ENCODE measurements around the gene ATG14.
A peak's percentile ranks its signal among the peaks of the same experiment; 100 is the strongest.
"Not testable (repeated sequence)": the region's sequence is repeated elsewhere in the genome, so short reads cannot be mapped to it uniquely, and the experiment has no call there.

ATG14 gene

DNA sequence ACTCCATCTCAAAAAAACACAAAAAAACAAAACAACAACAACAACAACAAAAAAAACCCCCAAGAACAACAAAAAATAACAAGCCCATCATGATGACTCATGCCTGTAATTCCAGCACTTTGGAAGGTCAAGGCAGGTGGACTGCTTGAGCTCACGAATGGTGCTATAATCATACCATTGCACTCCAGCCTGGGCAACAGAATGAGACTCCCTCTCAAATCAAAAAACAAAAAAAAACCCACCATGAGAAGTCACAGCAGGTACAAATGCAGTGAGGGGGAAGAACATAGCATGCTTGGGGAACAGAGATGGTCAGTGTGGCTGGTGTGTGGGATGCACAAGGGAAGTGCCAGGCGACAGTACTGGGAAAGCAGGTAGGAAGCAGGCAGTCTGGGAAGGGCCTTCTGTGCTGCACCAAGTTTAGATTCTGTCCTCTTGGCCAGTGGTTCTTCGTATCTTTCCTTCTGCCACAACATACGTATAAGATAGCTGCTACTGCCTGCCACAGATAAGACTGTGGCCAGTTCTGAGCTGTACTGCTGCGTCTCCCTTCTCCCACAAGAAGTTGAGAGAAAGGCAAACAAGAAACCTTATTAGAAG, 28.0 kb downstream of the ATG14 start:
- DNase-seq = no peak

DNA sequence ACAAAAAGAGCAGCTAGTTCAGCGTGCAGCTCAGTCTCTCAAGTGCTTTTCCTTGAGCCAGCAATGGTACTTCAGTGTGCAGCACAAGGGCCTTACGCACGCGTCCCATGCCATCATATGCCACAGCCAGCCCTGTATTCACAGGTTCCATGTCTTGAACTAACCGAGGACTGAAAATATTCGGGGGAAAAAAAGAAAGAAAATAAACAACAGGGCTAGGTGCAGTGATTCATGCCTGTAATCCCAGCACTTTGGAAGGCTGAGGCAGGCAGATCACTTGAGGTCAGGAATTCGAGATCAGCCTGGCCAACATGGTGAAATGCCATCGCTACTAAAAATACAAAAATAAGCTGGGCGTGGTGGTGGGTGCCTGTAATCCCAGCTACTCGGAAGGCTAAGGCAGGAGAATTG, 28.6 kb downstream of the ATG14 start:
- not testable (repeated sequence) for DNase-seq

DNA sequence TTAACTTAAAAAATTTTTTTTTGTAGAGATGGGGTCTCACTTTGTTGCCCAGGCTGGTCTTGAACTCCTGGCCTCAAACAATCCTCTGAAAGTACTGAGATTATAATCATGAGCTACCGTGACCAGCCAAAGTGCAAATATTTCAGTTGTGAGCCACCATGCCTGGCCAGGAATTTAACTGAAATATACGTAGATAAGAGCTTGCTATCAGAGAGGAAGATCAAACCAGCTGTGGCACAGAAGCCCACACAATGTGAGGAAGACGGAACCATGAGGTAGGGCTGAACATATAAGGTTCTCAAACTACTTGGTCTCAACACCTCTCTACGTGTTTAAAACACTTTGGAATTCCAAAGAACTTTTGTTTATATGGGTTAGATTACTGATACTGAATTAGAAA, 29.1 kb downstream of the ATG14 start:
- DNase-seq = no peak

DNA sequence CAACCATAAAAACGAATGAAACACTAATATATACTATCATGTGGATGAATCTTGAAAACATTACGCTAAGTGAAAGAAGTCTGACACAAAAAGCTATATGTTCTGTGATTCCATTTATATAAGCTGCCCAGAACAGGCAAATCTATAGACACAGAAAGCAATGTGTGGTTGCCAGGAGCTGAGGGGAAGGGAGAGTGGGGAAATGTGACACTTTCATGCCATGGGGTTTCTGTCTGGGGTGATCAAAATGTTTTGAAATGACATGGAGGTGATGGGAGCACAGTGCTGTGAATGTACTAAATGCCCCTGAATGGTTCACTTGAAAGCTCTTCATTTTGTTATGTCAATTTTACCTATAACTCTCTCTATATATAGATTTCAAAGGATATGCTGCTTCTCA, 30.1 kb downstream of the ATG14 start:
- peak; percentile 29 for DNase-seq

DNA sequence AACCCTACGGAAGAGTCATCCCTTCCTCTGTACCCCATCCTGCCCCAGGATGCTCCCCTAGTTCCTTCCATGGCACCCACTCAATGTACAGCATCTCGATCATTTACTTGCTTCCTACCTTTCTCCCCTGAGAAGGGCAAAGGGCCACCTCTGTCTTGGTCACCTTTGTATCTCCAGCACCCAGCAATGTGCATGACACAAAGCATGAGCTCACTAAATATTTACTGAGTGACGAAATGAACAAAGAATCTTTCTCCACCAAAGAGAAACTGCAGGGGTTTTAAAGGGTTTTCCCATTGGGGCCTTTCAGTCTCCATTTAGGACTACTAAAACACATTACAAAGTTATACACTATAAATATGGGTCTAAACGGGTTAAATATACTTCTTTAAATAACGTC, 30.6 kb downstream of the ATG14 start:
- DNase-seq = no peak

DNA sequence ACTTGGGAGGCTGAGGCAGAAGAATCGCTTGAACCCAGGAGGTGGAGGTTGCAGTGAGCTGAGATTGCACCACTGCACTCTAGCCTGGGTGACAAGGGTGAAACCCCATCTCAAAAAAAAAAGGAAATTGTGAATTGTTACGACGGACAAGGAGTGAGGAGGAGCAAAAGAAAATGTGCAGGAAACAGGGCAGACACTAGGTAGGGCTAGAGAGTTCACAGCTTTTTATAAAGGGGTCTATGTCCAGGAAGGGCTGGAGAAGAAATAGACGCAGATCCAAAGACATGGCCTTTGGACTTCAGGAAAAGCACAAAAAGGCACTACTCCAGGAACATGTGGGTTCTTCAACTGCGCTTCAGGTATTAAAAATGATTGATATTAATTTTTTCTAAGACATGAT, 34.4 kb downstream of the ATG14 start:
- DNase-seq = no peak

DNA sequence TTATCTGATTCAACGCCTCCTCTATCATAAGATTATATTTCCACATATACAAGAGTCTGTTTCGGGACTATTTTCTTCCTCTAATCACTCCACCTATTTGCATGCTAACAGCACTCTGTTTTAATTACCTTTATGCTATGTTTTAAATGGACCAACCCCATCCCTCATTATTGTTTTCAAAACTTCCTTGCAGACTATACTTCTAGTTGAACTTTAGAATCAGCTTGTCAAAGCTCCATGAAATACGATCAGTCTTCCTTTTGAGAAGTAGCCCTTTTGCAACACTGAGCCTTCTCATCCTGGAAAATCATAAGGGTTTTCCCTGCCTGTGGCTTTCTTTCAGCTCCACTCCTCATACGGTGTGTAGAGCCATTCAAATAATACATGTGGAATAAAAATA, 36.9 kb downstream of the ATG14 start:
- no peak for DNase-seq

DNA sequence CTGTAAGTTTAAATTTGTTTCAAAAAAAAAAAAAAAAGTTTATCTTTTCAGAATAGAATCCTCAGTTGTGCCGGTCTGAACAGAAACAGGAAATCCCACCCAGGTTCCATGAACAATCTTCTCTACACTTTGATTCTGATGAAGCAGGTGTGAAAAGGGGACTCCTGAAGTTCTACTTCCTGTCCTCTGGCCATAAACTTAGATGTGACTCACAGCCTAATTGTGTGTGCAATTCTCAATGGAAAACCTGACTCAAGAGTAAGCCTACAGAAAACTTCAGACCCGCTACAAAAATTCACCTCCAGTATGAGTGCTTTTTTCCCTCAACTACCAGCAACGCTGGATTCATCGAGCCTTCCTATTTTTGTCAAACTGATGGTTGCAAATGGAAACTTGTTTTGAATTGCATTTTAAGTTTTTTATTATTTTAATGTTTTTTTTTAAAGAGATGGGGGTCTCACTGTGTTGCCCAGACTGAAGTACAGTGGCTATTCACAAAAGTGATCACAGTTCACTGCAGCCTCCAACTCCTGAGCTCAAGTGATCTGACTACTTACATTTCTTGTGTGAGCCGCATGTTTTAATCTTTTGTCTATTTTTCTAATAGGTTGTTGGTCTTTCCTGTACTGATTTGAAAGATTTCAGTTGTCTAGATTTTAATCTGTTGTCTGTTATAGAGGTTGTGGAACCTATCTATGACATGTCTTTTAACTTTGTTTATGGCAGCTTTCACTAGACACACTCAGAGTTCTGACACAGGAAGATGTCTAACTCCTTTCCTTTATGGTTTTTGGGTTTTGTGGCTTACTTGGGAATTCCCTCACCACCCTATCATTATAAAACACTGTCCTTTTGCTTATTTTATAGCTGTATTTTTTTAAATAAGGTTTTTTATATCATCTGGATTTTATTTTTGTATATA, 37.6 kb downstream of the ATG14 start:
- DNase-seq = peak; percentile 25

DNA sequence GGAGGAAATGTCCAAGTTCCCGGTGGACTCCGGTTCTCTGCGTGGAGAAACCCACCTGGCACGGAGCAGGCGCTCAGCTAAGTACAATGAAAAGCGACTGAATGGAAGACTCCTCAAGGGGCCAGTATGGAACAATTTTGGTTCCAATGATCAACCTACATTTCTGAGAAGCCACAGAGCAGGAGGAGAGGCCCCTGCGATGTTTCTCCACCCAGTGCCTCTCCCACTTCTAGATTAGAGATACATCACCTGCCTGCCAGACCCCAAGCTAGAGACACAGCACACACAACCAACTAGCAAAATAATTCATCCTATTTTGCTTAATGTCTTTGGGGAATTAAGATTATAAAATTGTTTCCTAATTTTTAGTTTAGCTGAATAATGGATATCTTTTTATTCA, 38.8 kb downstream of the ATG14 start:
- no peak for DNase-seq

DNA sequence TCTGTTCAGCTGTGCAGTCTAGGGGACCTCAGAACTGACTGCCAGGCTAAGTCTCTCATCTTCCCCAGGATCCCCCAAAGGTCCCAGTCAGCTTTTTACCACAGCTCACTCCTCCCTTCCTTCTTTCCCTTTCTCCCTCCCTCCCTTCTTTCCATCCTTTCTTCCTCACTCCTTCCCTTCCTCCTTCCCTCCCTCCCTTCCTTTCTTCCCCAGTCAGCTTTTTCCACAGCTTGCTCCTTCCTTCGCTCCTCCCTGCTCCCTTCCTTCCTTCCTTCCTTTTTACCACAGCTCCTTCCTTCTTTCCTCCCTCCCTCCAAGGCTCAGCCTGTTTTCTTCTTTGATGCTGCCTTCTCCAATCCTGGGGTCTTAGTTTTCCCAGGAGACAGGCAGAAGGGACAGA, 39.2 kb downstream of the ATG14 start:
- no peak for DNase-seq

DNA sequence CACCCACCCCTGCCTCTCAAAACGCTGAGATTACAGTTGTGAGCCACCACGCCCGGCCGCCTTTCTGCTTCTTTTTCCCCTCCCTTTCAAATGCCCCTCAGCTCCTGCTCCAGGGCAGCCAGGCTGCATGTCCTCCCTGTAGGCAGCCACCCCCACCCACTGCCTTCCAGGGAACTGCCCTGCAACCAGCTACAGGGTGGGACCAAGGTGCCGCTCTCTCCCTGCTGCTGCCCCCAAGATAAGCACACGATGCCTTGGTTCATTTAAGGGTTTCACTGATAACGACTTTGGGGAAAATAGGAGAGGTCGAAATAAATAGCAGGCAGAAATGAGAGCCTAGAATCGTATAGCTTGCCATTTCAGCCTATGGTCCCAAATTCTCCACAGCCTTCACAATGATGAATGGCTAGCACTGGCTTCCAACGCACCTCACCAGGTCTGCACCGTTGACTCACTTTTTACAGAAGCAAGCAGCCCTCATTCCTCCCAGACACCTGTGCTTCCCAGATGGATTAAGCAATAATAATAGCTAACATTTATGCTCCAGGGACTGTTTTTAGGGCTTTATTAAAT, 40.7 kb downstream of the ATG14 start:
- DNase-seq = no peak

DNA sequence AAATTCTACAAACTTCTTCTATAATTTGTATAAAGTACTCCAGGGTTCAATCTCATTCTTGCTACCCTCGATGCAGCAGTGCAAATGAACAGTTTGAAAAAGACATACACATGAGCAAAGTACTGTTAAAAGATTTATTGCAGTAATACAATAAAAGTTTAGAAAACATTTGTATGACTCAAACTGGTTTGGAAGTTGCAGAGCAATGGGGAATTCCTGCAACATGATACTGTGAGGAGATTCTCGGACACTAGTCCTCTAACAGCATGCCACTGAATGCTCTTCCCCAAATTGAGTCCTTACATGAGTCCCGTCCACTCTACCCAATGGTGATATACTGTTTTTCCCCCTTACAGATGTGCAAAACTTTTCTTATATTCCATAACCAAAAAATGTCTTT, 45.4 kb downstream of the ATG14 start:
- DNase-seq = no peak

DNA sequence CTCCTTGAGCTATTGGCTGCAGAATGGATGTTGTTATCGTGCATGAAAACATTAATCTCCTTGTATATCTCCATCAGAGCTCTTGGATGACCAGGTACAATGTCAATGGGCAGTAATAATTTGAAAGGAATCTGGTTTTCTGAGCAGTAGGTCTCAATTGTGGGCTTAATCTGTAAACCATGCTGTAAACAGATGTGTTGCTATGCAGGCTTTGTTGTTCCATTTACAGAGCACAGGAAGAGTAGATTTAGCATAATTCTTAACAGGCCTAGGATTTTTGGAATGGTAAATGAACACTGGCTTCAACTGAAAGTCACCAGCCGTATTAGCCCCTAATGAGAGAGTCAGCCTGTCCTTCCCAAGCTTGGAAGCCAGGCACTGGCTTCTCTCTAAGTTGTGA, 50.4 kb downstream of the ATG14 start:
- no peak for DNase-seq

DNA sequence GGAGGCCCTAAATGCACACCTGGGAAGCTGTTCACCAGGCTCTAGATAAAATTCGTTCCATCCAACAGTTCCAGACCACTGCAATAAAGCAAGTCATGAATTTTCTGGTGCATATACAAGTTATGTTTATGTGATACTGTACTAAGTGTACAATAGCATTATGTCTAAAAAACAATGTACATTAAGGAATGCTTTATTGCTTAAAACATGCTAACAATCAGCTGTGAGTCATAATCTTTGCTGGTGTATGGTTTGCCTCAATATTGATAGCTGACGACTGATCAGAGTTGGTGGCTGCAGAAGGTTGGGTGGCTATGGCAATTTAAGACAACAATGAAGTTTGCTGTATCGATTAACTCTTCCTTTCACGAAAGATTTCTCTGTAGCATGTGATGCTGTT, 52.3 kb downstream of the ATG14 start:
- DNase-seq = no peak

DNA sequence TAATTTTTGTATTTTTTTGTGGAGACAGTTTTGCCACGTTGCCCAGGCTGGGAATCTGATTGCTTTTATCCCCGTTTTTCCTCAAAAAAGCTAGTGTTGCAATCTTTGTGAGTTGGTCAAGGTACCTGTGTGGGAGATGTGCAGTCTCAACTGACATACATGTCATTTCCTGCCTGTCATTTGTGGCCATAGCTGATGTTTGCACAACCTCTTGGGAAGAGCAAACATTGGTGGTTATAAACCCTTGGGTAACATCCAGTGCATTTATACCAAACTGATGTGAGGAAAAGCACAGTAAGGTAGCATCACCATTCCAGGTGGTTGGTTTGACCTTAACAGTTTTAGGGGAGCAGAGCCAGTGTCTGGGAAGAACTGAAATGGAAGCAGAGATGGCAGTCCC, 54.7 kb downstream of the ATG14 start:
- no peak for DNase-seq

DNA sequence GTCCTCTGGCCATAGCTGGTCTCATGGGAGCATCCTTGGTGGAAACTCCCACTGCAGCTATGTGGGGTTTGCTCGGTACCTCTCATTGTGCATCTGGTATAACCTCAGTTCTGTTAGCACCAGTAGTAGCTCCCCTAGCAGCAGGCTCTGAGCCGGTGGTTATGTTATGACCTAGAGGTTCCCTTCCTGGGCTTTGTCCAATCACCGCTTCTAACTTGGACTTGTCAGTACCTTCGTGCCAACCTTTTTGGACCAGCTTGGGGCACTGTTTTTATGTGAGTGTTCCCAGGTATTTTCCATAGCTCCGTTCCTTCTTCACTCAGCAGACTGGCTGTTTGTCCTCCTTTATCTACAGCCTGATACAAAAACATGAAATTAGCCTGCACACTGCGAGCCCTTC, 55.7 kb downstream of the ATG14 start:
- DNase-seq = no peak

DNA sequence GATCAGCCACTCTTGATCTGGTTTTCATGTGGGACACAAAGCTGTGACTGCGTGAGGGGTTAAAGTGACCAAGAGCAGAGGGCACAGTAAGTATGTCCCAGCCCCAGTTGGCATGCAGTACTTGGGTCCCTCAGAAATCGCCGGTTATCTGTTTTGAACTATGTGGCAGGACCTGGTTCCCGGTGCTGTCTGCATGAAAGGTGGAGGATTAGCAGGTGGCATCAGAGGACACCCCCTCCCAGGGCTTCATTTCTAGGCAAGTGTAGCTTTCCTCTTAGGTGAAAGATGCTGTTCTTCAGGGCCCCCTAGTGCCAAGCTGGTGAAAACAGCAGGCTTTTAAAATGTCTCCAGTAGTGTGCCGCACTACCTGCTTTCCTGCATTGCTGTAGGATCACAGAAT, 57.1 kb downstream of the ATG14 start:
- DNase-seq = peak; percentile 51

DNA sequence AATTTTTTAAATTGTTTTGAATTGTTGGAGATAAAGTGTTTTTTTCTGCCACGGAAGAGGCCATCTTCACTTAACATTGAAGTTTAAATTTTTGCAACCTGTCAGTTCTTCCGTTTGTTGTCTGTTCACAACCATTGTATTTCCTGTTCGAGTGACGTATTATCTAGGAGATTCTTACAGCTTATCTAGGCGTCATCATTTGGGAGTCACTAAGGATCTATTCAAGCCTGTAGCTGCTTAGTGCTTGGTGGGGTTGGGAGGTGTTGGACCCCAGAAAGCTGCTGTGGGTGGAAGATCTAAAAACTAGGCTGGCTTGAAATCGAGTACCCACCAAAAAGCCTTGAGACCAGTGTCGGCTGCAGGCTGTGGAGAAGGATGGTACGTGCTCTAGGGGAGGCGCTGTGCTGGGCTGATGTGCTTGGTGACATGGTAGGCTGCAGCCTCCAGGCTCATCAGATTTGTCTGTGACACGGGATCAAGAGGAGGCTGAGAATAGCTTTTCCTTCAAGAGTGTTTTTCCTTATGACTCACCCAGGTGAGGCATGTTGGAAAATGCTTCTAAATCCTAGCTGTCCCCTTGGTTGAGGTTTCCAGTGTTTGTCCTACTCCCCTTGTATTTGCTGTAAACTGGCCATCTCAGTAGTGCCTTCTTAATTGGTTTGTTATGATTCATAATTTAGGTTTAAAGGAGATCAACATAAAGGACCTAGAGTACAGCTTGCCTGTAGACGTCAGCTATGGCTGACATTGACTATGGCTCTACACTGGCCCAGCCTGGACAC, 57.8 kb downstream of the ATG14 start:
- DNase-seq = no peak

DNA sequence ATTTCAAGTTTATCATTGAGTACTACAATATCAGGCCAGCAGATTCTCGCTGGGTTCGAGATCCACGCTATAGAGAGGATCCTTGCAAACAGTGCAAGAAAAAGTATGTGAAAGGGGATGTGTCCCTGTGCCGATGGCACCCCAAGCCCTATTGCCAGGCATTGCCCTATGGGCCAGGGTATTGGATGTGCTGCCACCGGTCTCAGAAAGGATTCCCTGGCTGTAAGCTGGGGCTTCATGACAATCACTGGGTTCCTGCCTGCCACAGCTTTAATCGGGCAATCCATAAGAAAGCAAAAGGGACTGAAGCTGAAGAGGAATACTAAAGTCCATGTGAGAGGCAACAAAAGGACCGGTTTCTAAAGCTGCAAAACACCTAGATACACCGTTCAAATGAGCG, 59.4 kb downstream of the ATG14 start:
- DNase-seq = no peak

DNA sequence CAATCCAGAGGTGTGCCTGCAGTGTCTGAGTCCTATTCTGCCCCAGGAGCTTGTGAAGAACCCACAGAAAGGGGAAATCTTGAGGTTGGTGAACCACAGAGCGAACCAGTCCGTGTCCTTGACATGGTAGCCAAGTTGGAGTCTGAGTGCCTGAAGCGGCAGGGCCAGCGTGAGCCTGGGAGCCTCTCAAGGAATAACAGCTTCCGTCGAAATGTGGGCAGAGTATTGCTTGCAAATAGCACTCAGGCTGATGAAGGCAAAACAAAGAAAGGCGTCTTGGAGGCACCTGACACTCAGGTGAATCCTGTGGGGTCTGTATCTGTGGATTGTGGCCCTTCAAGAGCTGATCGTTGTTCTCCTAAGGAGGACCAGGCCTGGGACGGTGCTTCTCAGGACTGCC, 60.5 kb downstream of the ATG14 start:
- DNase-seq = no peak

DNA sequence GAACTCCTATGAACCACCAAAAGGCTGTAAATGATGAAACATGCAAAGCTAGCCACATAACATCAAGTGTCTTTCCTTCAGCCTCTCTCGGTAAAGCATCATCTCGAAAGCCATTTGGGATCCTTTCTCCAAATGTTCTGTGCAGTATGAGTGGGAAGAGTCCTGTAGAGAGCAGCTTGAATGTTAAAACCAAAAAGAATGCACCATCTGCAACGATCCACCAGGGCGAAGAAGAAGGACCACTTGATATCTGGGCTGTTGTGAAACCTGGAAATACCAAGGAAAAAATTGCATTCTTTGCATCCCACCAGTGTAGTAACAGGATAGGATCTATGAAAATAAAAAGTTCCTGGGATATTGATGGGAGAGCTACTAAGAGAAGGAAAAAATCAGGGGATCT, 61.2 kb downstream of the ATG14 start:
- no peak for DNase-seq

DNA sequence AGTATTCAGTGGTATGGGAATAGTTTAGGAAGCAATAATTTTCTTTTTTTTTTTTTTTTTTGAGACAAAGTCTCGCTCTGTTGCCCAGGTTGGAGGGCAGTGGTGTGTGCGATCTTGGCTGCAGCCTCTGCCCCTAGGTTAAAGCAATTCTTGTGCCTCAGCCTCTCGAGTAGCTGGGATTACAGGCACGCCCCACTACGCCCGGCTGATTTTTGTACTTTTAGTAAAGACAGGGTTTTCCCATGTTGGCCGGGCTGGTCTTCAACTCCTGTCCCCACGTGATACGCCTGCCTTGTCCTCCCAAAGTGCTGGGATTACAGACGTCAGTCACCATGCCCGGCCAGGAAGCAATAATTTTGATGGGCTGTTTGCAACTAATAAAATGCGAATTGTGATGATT, 62.1 kb downstream of the ATG14 start:
- DNase-seq = no peak

DNA sequence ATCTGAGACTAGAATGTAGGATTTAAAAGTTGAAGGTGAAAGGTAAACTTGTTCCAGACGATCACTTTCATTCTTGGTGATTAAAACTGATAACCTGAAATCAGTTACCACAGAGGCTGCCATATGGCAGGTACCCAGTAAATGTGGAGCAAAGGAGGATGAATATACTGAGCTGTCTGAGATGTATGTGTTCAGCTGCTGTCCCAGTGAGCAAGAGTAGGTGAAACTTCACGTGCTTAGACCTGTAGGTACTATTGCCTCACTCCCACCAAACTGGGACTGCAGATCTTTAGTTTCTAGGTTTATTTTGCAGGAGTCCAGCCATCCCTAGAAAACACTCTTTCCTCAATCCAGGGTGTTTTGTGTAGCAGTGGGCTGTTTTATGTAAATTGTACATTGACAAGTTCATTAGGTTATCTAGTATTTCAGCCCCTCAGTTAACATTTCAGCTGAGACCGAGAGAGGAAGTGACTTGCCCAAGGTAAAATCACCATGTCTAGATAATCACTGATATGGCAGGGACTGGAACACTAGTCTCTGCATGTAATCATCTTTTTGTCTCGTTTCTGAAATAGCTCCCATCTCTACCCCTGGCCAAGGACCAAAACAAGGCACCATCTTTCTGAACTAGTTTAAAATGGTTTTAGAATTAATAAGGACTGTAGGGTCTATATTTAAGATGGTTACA, 62.7 kb downstream of the ATG14 start:
- no peak for DNase-seq
